Endothelial cell of umbilical vein (primary cell): ENCODE results near the gene CHD9. TPM values are rescaled to one million over a fixed set of nuclear protein-coding genes. Genes with fewer than 3 reads are reported as not detected.

ENCODE experiments used
- BruUV-seq: library from RNA; stranded (reverse); fragments of 400-500 nt; replicated peaks from 2 replicates; lab custom pipeline; 2021; lab: Mats Ljungman, UMichigan
- CTCF ChIA-PET: fragments of 300-600, 350-600 bp; sonication (Branson Sonifier 250); formaldehyde crosslinking; loops from one replicate; lab custom pipeline; 2021; ENCODE audit warnings: antibody characterized with exemption, inconsistent platforms; lab: Charles Lee
- POLR2A ChIA-PET: fragments of 300-600, 350-600 bp; sonication (Branson Sonifier 250); formaldehyde crosslinking; loops from one replicate; lab custom pipeline; 2021; ENCODE audit warnings: antibody characterized with exemption, inconsistent platforms; lab: Charles Lee
- DNase-seq: peaks from one replicate; pipeline ENCODE4 v3.0.0-alpha.2; 2011; ENCODE audit warnings: low read depth, low spot score
- FAIRE-seq: peaks from 2 replicates; lab custom pipeline; 2011; peaks lifted over from hg19 to GRCh38; lab: Jason Lieb, UNC
- H2AFZ ChIP-seq: 2 replicates; pipeline ENCODE4 v1.6.0; 2012; ENCODE audit warnings: low read depth, low read length, control low read depth, inconsistent platforms
- H3K27ac ChIP-seq: 2 replicates; pipeline ENCODE4 v1.5.1; 2011; ENCODE audit warnings: low read depth, mild to moderate bottlenecking, control low read depth, low read length, moderate library complexity; ENCODE audit not compliant: insufficient read depth
- H3K27me3 ChIP-seq, 2 experiments: 2 replicates each; pipeline versions ENCODE4 v1.6.0 to v1.6.1; 2011; ENCODE audit warnings: low read length in 2 of 2, mixed read lengths in 1 of 2; ENCODE audit not compliant: control insufficient read depth in 2 of 2, insufficient read depth in 2 of 2
- H3K36me3 ChIP-seq, 2 experiments: 2 replicates in 1 of 2; 3 replicates in 1 of 2; pipeline ENCODE4 v1.5.1; 2011; ENCODE audit warnings: low read length in 2 of 2, mild to moderate bottlenecking in 1 of 2, moderate library complexity in 1 of 2; ENCODE audit not compliant: control insufficient read depth in 2 of 2, insufficient read depth in 2 of 2; ENCODE audit errors: extremely low read depth in 1 of 2
- H3K4me1 ChIP-seq: 3 replicates; pipeline ENCODE4 v1.5.1; 2011; ENCODE audit warnings: mild to moderate bottlenecking, low read length; ENCODE audit not compliant: control insufficient read depth, insufficient read depth; ENCODE audit errors: extremely low read depth
- H3K4me2 ChIP-seq: 2 replicates; pipeline ENCODE4 v1.6.1; 2011; ENCODE audit warnings: low read length, control low read depth, mixed read lengths; ENCODE audit not compliant: insufficient read depth
- H3K4me3 ChIP-seq, 3 experiments: fragments of 200-600 bp in 1 of 3; sonication (generic), shearing (Covaris generic) in 1 of 3; replicated peaks in 1 of 3; 2 replicates each; pipeline ENCODE4 v1.5.1; 2011 to 2016; ENCODE audit warnings: control low read depth in 3 of 3, low read length in 3 of 3, mild to moderate bottlenecking in 2 of 3, inconsistent platforms in 1 of 3, low read depth in 1 of 3, moderate library complexity in 1 of 3; ENCODE audit not compliant: insufficient read depth in 1 of 3
- H3K79me2 ChIP-seq: 2 replicates; pipeline ENCODE4 v1.6.0; 2012; ENCODE audit warnings: low read length, inconsistent platforms; ENCODE audit not compliant: control insufficient read depth, insufficient read depth
- H3K9ac ChIP-seq: replicated peaks from 2 replicates; pipeline ENCODE3; 2011; ENCODE audit warnings: low read length, control low read depth; ENCODE audit not compliant: insufficient read depth; ENCODE audit errors: extremely low read depth
- H3K9me1 ChIP-seq: replicated peaks from 3 replicates; pipeline ENCODE4 v1.6.0; 2011; ENCODE audit warnings: mild to moderate bottlenecking, low read length; ENCODE audit not compliant: control insufficient read depth, insufficient read depth; ENCODE audit errors: extremely low read depth
- H3K9me3 ChIP-seq: replicated peaks from 2 replicates; pipeline ENCODE4 v1.5.1; 2012; ENCODE audit warnings: low read length, inconsistent platforms; ENCODE audit not compliant: control insufficient read depth, insufficient read depth
- H4K20me1 ChIP-seq: replicated peaks from 2 replicates; pipeline ENCODE3; 2011; ENCODE audit warnings: mild to moderate bottlenecking, low read length; ENCODE audit not compliant: control insufficient read depth, insufficient read depth; ENCODE audit errors: extremely low read depth
- CTCF ChIP-seq, 2 donors: IDR thresholded peaks; 1 replicate in 1 of 2; 2 replicates in 1 of 2; pipeline ENCODE4 v1.5.1; 2011; ENCODE audit warnings: low read length in 2 of 2, mild to moderate bottlenecking in 2 of 2, moderate library complexity in 2 of 2, control low read depth in 1 of 2, inconsistent platforms in 1 of 2, low read depth in 1 of 2; ENCODE audit not compliant: insufficient read depth in 1 of 2; ENCODE audit errors: extremely low read depth in 1 of 2
- FOS ChIP-seq: IDR thresholded peaks from 2 replicates; pipeline ENCODE4 v1.6.1; 2011; ENCODE audit warnings: mild to moderate bottlenecking, low read length, moderate library complexity, borderline replicate concordance; ENCODE audit not compliant: insufficient read depth
- GATA2 ChIP-seq: IDR thresholded peaks from 2 replicates; pipeline ENCODE4 v1.7.0; 2011; ENCODE audit warnings: low read depth, mild to moderate bottlenecking, moderate library complexity, mixed read lengths, low read length; ENCODE audit not compliant: insufficient read length, insufficient read depth
- JUN ChIP-seq: IDR thresholded peaks from 2 replicates; pipeline ENCODE4 v1.6.1; 2011; ENCODE audit warnings: borderline replicate concordance, low read depth; ENCODE audit not compliant: insufficient read length, insufficient read depth
- MAX ChIP-seq: IDR thresholded peaks from 2 replicates; pipeline ENCODE4 v1.6.1; 2011; ENCODE audit not compliant: insufficient read depth, insufficient read length
- MYC ChIP-seq: IDR thresholded peaks from one replicate; pipeline ENCODE4 v1.6.1; 2011; ENCODE audit warnings: mild to moderate bottlenecking, low read depth, low read length
- POLR2A ChIP-seq: IDR thresholded peaks from 2 replicates; pipeline ENCODE4 v1.6.1; 2012; ENCODE audit warnings: low read depth, mild to moderate bottlenecking, control low read depth, low read length
- POLR2AphosphoS5 ChIP-seq: IDR thresholded peaks from 2 replicates; pipeline ENCODE4 v1.6.1; 2012; ENCODE audit warnings: low read depth, mild to moderate bottlenecking, control low read depth, low read length, moderate library complexity; ENCODE audit not compliant: insufficient read depth
- dilution Hi-C: fragments of 300-500 bp; cut with MboI; formaldehyde crosslinking; loops from one replicate; pipeline ENCODE4 v1.15.0; 2019; ENCODE audit warnings: low sequenced_read_pairs; ENCODE audit not compliant: extremely low pct_ligation_motif_present
- intact Hi-C: fragments of 100-400 bp; cut with micrococcal nuclease; formaldehyde crosslinking; loops from one replicate; pipeline ENCODE4 v1.10.0; 2022
- polyA plus RNA-seq, 4 experiments: library from polyadenylated mRNA; depleted of rRNA in 3 of 4; stranded (reverse) in 3 of 4; unstranded in 1 of 4; fragments of >200 nt; gene quantifications; 2 replicates each; pipeline versions ENCODE4 v1.2.1 to v1.2.3, GENCODE V29; 2011 to 2012; ENCODE audit warnings: missing spikeins in 1 of 4
- total RNA-seq: library from RNA; stranded (reverse); gene quantifications from 2 replicates; pipeline ENCODE4 v1.2.3, GENCODE V29; 2021

Gene CHD9
- total and polyA plus RNA-seq, 2 donors (not counting 3 experiments of a cell fraction or from before 2014, with no cell fraction given), result 9.9 to 59.2 TPM

- Histone ChIP-seq H3K36me3 (no peaks in the 10 kb centered on the region), H3K9me1 (no peaks in the 10 kb centered on the region), H2AFZ (no peak overlapping the region), H3K4me1 (no peaks in the 10 kb centered on the region), H3K27me3 (no peaks in the 10 kb centered on the region), H3K27ac (no peak overlapping the region), H3K79me2 (no peaks in the 10 kb centered on the region), H4K20me1 (no peaks in the 10 kb centered on the region), H3K4me2 (no peak overlapping the region), H3K4me3 (no peak overlapping the region), H3K9ac (no peak overlapping the region), H3K9me3 (no peaks in the 10 kb centered on the region)
- no peak for TF ChIP-seq CTCF (IDR thresholded peaks at IDR 0.05; ENCODE audit: extremely low read depth in 1 of 2, insufficient read depth in 1 of 2, low read depth in 1 of 2, low read length in 2 of 2)
- no peak for TF ChIP-seq FOS
- no peak for TF ChIP-seq MYC
- no peak for TF ChIP-seq POLR2AphosphoS5
- TF ChIP-seq JUN, result no peak
- no peak for TF ChIP-seq POLR2A
- no peak for TF ChIP-seq GATA2
- no peak for TF ChIP-seq MAX
- BruUV-seq, result no TSS peak
- dilution Hi-C loops, result no loop called here
- FAIRE-seq (no peak), DNase-seq (no peak)
- ChIA-PET CTCF (interaction anchor here (5.9 kb wide), 1 partner anchor 827 kb away, joined by 146 read pairs; no protein-coding TSS in a partner anchor), POLR2A (no interaction called here)
- intact Hi-C loops, result no loop called here
Measured at GRCh38 chr16:53018834-53019416, 35.9 kb upstream of the CHD9 start.
